Measurements from ENCODE around the gene OGG1.

OGG1 gene

DNA sequence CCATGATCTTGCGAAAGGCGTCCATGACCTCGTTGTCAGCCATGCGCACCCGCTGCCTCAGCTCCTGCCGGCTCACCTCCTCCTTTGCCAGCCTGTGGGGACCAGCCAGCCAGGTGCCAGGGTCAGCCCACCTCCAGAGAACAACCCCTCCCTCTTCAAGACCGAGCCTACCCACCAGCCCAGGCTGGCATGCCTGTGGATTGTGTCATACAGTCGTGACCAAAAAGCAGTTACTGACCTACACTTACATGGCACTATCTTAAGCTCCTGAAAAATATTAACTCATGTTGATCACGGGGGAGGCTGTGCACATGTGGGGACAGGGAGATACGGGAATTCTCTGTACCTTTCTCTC lies 30.7 kb downstream of the OGG1 start:
- CTCF ChIA-PET, result interaction anchor here (0.7 kb wide), 1 partner anchor 36 kb away, joined by 3 read pairs; no protein-coding TSS in a partner anchor
- Histone ChIP-seq H3K4me3 (ENCODE audit: low read depth, low read length) (no peak overlapping the region), H3K4me1 (ENCODE audit: control insufficient read depth, insufficient read depth, low read length) (no peaks in the 10 kb centered on the region), H3K36me3 (ENCODE audit: control insufficient read depth in 2 of 2, insufficient read depth in 1 of 2, low read length in 2 of 2) (peaks cover 13 to 57% of the 10 kb centered on the region in 2 experiments; a peak in 2 of 3 replicates), H3K27ac (ENCODE audit: extremely low read depth, low read depth, low read length) (no peak overlapping the region), H3K9me3 (ENCODE audit: control insufficient read depth, insufficient read depth, low read depth, low read length) (no peaks in the 10 kb centered on the region)
- TF ChIP-seq ZNF239 (tag by site-specific recombination; IDR thresholded peaks at IDR 0.05) (no peak), YY1 (tag by site-specific recombination; IDR thresholded peaks at IDR 0.05) (no peak), ZNF600 (tag by site-specific recombination; IDR thresholded peaks at IDR 0.05) (no peak)
- TF ChIP-seq, protein P1, sequence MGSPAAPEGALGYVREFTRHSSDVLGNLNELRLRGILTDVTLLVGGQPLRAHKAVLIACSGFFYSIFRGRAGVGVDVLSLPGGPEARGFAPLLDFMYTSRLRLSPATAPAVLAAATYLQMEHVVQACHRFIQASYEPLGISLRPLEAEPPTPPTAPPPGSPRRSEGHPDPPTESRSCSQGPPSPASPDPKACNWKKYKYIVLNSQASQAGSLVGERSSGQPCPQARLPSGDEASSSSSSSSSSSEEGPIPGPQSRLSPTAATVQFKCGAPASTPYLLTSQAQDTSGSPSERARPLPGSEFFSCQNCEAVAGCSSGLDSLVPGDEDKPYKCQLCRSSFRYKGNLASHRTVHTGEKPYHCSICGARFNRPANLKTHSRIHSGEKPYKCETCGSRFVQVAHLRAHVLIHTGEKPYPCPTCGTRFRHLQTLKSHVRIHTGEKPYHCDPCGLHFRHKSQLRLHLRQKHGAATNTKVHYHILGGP (tag by site-specific recombination; IDR thresholded peaks at IDR 0.05), result no peak
- TF ChIP-seq, protein P2, sequence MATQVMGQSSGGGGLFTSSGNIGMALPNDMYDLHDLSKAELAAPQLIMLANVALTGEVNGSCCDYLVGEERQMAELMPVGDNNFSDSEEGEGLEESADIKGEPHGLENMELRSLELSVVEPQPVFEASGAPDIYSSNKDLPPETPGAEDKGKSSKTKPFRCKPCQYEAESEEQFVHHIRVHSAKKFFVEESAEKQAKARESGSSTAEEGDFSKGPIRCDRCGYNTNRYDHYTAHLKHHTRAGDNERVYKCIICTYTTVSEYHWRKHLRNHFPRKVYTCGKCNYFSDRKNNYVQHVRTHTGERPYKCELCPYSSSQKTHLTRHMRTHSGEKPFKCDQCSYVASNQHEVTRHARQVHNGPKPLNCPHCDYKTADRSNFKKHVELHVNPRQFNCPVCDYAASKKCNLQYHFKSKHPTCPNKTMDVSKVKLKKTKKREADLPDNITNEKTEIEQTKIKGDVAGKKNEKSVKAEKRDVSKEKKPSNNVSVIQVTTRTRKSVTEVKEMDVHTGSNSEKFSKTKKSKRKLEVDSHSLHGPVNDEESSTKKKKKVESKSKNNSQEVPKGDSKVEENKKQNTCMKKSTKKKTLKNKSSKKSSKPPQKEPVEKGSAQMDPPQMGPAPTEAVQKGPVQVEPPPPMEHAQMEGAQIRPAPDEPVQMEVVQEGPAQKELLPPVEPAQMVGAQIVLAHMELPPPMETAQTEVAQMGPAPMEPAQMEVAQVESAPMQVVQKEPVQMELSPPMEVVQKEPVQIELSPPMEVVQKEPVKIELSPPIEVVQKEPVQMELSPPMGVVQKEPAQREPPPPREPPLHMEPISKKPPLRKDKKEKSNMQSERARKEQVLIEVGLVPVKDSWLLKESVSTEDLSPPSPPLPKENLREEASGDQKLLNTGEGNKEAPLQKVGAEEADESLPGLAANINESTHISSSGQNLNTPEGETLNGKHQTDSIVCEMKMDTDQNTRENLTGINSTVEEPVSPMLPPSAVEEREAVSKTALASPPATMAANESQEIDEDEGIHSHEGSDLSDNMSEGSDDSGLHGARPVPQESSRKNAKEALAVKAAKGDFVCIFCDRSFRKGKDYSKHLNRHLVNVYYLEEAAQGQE (tag by site-specific recombination; IDR thresholded peaks at IDR 0.05), result no peak
- POLR2A ChIA-PET, result interaction anchor here (1.7 to 2.0 kb wide), 2 partner anchors 10 to 12 kb away, joined by 6 to 8 read pairs; partner anchors contain the start of genes ARPC4 and CAMK1

DNA sequence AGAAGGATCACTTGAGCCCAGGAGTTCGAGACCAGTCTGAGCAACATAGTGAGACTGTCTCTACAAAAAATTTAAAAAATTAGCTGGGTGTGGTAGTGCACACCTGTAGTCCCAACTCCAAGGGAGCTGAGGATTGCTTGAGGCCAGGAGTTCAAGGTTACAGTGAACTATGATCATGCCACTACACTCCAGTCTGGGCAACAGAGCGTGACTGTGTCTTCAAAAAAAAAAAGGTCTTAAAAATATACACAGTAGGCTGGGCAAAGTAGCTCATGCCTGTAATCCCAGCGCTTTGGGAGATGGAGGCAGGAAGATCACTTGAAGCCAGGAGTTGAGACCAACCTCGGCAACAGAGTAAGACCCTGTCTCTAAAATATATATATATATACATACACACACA lies 31.2 kb downstream of the OGG1 start:
- CTCF ChIA-PET, result interaction anchor here (0.7 kb wide), 1 partner anchor 36 kb away, joined by 3 read pairs; no protein-coding TSS in a partner anchor
- H3K4me3 ChIP-seq (ENCODE audit: low read depth, low read length), result no peak overlapping the region
- TF ChIP-seq, protein P3, sequence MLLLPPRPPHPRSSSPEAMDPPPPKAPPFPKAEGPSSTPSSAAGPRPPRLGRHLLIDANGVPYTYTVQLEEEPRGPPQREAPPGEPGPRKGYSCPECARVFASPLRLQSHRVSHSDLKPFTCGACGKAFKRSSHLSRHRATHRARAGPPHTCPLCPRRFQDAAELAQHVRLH (tag by site-specific recombination; IDR thresholded peaks at IDR 0.05), result no peak
- TF ChIP-seq, protein P4, sequence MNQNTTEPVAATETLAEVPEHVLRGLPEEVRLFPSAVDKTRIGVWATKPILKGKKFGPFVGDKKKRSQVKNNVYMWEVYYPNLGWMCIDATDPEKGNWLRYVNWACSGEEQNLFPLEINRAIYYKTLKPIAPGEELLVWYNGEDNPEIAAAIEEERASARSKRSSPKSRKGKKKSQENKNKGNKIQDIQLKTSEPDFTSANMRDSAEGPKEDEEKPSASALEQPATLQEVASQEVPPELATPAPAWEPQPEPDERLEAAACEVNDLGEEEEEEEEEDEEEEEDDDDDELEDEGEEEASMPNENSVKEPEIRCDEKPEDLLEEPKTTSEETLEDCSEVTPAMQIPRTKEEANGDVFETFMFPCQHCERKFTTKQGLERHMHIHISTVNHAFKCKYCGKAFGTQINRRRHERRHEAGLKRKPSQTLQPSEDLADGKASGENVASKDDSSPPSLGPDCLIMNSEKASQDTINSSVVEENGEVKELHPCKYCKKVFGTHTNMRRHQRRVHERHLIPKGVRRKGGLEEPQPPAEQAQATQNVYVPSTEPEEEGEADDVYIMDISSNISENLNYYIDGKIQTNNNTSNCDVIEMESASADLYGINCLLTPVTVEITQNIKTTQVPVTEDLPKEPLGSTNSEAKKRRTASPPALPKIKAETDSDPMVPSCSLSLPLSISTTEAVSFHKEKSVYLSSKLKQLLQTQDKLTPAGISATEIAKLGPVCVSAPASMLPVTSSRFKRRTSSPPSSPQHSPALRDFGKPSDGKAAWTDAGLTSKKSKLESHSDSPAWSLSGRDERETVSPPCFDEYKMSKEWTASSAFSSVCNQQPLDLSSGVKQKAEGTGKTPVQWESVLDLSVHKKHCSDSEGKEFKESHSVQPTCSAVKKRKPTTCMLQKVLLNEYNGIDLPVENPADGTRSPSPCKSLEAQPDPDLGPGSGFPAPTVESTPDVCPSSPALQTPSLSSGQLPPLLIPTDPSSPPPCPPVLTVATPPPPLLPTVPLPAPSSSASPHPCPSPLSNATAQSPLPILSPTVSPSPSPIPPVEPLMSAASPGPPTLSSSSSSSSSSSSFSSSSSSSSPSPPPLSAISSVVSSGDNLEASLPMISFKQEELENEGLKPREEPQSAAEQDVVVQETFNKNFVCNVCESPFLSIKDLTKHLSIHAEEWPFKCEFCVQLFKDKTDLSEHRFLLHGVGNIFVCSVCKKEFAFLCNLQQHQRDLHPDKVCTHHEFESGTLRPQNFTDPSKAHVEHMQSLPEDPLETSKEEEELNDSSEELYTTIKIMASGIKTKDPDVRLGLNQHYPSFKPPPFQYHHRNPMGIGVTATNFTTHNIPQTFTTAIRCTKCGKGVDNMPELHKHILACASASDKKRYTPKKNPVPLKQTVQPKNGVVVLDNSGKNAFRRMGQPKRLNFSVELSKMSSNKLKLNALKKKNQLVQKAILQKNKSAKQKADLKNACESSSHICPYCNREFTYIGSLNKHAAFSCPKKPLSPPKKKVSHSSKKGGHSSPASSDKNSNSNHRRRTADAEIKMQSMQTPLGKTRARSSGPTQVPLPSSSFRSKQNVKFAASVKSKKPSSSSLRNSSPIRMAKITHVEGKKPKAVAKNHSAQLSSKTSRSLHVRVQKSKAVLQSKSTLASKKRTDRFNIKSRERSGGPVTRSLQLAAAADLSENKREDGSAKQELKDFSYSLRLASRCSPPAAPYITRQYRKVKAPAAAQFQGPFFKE (tag by site-specific recombination; IDR thresholded peaks at IDR 0.05; ENCODE audit: borderline replicate concordance), result no peak
- TF ChIP-seq, protein P5, sequence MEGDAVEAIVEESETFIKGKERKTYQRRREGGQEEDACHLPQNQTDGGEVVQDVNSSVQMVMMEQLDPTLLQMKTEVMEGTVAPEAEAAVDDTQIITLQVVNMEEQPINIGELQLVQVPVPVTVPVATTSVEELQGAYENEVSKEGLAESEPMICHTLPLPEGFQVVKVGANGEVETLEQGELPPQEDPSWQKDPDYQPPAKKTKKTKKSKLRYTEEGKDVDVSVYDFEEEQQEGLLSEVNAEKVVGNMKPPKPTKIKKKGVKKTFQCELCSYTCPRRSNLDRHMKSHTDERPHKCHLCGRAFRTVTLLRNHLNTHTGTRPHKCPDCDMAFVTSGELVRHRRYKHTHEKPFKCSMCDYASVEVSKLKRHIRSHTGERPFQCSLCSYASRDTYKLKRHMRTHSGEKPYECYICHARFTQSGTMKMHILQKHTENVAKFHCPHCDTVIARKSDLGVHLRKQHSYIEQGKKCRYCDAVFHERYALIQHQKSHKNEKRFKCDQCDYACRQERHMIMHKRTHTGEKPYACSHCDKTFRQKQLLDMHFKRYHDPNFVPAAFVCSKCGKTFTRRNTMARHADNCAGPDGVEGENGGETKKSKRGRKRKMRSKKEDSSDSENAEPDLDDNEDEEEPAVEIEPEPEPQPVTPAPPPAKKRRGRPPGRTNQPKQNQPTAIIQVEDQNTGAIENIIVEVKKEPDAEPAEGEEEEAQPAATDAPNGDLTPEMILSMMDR (tag by site-specific recombination; IDR thresholded peaks at IDR 0.05), result no peak
- no peak for TF ChIP-seq KLF9 (tag by site-specific recombination; IDR thresholded peaks at IDR 0.05; ENCODE audit: low read depth)
- no peak for TF ChIP-seq ZXDB (tag by site-specific recombination; IDR thresholded peaks at IDR 0.05)
- no peak for TF ChIP-seq OSR2 (tag by site-specific recombination; IDR thresholded peaks at IDR 0.05)
- TF ChIP-seq, protein P6, sequence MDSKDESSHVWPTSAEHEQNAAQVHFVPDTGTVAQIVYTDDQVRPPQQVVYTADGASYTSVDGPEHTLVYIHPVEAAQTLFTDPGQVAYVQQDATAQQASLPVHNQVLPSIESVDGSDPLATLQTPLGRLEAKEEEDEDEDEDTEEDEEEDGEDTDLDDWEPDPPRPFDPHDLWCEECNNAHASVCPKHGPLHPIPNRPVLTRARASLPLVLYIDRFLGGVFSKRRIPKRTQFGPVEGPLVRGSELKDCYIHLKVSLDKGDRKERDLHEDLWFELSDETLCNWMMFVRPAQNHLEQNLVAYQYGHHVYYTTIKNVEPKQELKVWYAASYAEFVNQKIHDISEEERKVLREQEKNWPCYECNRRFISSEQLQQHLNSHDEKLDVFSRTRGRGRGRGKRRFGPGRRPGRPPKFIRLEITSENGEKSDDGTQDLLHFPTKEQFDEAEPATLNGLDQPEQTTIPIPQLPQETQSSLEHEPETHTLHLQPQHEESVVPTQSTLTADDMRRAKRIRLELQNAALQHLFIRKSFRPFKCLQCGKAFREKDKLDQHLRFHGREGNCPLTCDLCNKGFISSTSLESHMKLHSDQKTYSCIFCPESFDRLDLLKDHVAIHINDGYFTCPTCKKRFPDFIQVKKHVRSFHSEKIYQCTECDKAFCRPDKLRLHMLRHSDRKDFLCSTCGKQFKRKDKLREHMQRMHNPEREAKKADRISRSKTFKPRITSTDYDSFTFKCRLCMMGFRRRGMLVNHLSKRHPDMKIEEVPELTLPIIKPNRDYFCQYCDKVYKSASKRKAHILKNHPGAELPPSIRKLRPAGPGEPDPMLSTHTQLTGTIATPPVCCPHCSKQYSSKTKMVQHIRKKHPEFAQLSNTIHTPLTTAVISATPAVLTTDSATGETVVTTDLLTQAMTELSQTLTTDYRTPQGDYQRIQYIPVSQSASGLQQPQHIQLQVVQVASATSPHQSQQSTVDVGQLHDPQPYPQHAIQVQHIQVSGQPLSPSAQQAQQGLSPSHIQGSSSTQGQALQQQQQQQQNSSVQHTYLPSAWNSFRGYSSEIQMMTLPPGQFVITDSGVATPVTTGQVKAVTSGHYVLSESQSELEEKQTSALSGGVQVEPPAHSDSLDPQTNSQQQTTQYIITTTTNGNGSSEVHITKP (tag by site-specific recombination; IDR thresholded peaks at IDR 0.05), result no peak
- TF ChIP-seq, protein P7, sequence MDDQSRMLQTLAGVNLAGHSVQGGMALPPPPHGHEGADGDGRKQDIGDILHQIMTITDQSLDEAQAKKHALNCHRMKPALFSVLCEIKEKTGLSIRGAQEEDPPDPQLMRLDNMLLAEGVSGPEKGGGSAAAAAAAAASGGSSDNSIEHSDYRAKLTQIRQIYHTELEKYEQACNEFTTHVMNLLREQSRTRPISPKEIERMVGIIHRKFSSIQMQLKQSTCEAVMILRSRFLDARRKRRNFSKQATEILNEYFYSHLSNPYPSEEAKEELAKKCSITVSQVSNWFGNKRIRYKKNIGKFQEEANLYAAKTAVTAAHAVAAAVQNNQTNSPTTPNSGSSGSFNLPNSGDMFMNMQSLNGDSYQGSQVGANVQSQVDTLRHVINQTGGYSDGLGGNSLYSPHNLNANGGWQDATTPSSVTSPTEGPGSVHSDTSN (CRISPR knock-in tag; IDR thresholded peaks at IDR 0.05), result no peak

More for the DNA sequence above, 31.2 kb downstream of the OGG1 start:
- Histone ChIP-seq H3K4me1 (ENCODE audit: control insufficient read depth, insufficient read depth, low read length) (no peaks in the 10 kb centered on the region), H3K9me3 (ENCODE audit: control insufficient read depth, insufficient read depth, low read depth, low read length) (no peaks in the 10 kb centered on the region), H3K27ac (ENCODE audit: extremely low read depth, low read depth, low read length) (no peak overlapping the region), H3K36me3 (ENCODE audit: control insufficient read depth in 2 of 2, insufficient read depth in 1 of 2, low read length in 2 of 2) (peaks cover 13 to 61% of the 10 kb centered on the region in 2 experiments; a peak in 2 of 3 replicates)
- POLR2A ChIA-PET, result interaction anchor here (1.7 to 2.0 kb wide), 2 partner anchors 11 to 12 kb away, joined by 6 to 8 read pairs; partner anchors contain the start of genes ARPC4 and CAMK1

All from HEK293 (cell line).